ENCODE data around the gene ZC3H13. TPM values are rescaled to one million over a fixed set of nuclear protein-coding genes. Genes with fewer than 3 reads are reported as not detected.

ZC3H13 gene
- total RNA-seq, 4 donors from 2014 or later = 14.7 to 20.7 (median 17.1) TPM

- Histone ChIP-seq H3K27ac (no peak overlapping the region), H3K36me3 (no peaks in the 10 kb centered on the region), H3K9me3 (no peaks in the 10 kb centered on the region), H3K4me3 (no peak overlapping the region), H3K27me3 (no peaks in the 10 kb centered on the region), H3K4me1 (no peaks in the 10 kb centered on the region)
- TF ChIP-seq POLR2A (IDR thresholded peaks at IDR 0.05) = no peak
- TF ChIP-seq CTCF (IDR thresholded peaks at IDR 0.05 in 4 of 5, conservative IDR thresholded peaks at IDR 0.05 in 1 of 5) = no peak
- DNase-seq (no peak), ATAC-seq (no peak)
- in situ Hi-C loops (cut with MboI; ENCODE audit: low sequenced_read_pairs in 4 of 4) (no loop called here), intact Hi-C loops (cut with DNase I; ENCODE audit: low total_unique reads) (no loop called here)
Observed at GRCh38 chr13:45943965-45944364, 108.6 kb downstream of the ZC3H13 start.

GRCh38 chr13:45943120-45943519 is 109.4 kb downstream of the ZC3H13 start:
- no peaks in the 10 kb centered on the region for H3K9me3 ChIP-seq
- H3K4me1 ChIP-seq = no peaks in the 10 kb centered on the region
- no peak overlapping the region for H3K4me3 ChIP-seq
- ATAC-seq = no peak
- no peak for DNase-seq
- no peaks in the 10 kb centered on the region for H3K36me3 ChIP-seq
- H3K27me3 ChIP-seq = no peaks in the 10 kb centered on the region
- H3K27ac ChIP-seq = no peak overlapping the region
- no peak for TF ChIP-seq POLR2A (IDR thresholded peaks at IDR 0.05)
- no peak for TF ChIP-seq CTCF (IDR thresholded peaks at IDR 0.05 in 4 of 5, conservative IDR thresholded peaks at IDR 0.05 in 1 of 5)
- intact Hi-C loops (cut with DNase I; ENCODE audit: low total_unique reads) = no loop called here
- in situ Hi-C loops (cut with MboI; ENCODE audit: low sequenced_read_pairs in 4 of 4) = no loop called here

GRCh38 chr13:45941261-45941660 is 111.3 kb downstream of the ZC3H13 start:
- Histone ChIP-seq H3K36me3 (no peaks in the 10 kb centered on the region), H3K9me3 (no peaks in the 10 kb centered on the region), H3K27ac (no peak overlapping the region), H3K27me3 (no peaks in the 10 kb centered on the region), H3K4me1 (no peaks in the 10 kb centered on the region), H3K4me3 (no peak overlapping the region)
- in situ Hi-C loops (cut with MboI; ENCODE audit: low sequenced_read_pairs in 4 of 4) = no loop called here
- intact Hi-C loops (cut with DNase I; ENCODE audit: low total_unique reads) = no loop called here
- ATAC-seq (no peak), DNase-seq (no peak)
- TF ChIP-seq POLR2A (IDR thresholded peaks at IDR 0.05) (no peak), CTCF (IDR thresholded peaks at IDR 0.05 in 4 of 5, conservative IDR thresholded peaks at IDR 0.05 in 1 of 5) (no peak)

- H3K4me3 ChIP-seq = no peak overlapping the region
- no peak overlapping the region for H3K27ac ChIP-seq
- ATAC-seq = no peak
- no peak for TF ChIP-seq POLR2A (IDR thresholded peaks at IDR 0.05)
- no peak for TF ChIP-seq CTCF (IDR thresholded peaks at IDR 0.05 in 4 of 5, conservative IDR thresholded peaks at IDR 0.05 in 1 of 5)
- no peaks in the 10 kb centered on the region for H3K9me3 ChIP-seq
- H3K27me3 ChIP-seq = no peaks in the 10 kb centered on the region
- no peaks in the 10 kb centered on the region for H3K36me3 ChIP-seq
- in situ Hi-C loops (cut with MboI; ENCODE audit: low sequenced_read_pairs in 4 of 4) = no loop called here
- DNase-seq = no peak
- no peaks in the 10 kb centered on the region for H3K4me1 ChIP-seq
- intact Hi-C loops (cut with DNase I; ENCODE audit: low total_unique reads) = no loop called here
Observed at GRCh38 chr13:45940061-45940460, 112.5 kb downstream of the ZC3H13 start.

GRCh38 chr13:45936621-45937020 is 115.9 kb downstream of the ZC3H13 start:
- in situ Hi-C loops (cut with MboI; ENCODE audit: low sequenced_read_pairs in 4 of 4) (no loop called here), intact Hi-C loops (cut with DNase I; ENCODE audit: low total_unique reads) (no loop called here)
- DNase-seq = no peak
- Histone ChIP-seq H3K9me3 (no peaks in the 10 kb centered on the region), H3K4me1 (no peaks in the 10 kb centered on the region), H3K4me3 (no peak overlapping the region), H3K36me3 (no peaks in the 10 kb centered on the region), H3K27ac (no peak overlapping the region), H3K27me3 (no peaks in the 10 kb centered on the region)
- no peak for ATAC-seq
- TF ChIP-seq POLR2A (IDR thresholded peaks at IDR 0.05) = no peak
- no peak for TF ChIP-seq CTCF (IDR thresholded peaks at IDR 0.05 in 4 of 5, conservative IDR thresholded peaks at IDR 0.05 in 1 of 5)

Measured in gastrocnemius medialis (tissue), 4 donors.